ENCODE data around the gene RRAD.

GRCh38 chr16:66920299-66920590 is 5.1 kb downstream of the RRAD start:
- TF ChIP-seq CTCF (IDR thresholded peaks at IDR 0.05) (no peak), POLR2A (IDR thresholded peaks at IDR 0.05) (no peak)

Measured in body of pancreas (tissue), 4 donors.